GOT3 (cell line): ENCODE results near the gene MED13.
"Not testable (repeated sequence)": the region's sequence is repeated elsewhere in the genome, so short reads cannot be mapped to it uniquely, and the experiment has no call there.

Experiments
- DNase-seq: peaks from one replicate; lab custom pipeline; 2025; ENCODE audit warnings: mixed read lengths; lab: John Stamatoyannopoulos, UW

MED13 gene

GRCh38 chr17:62058611-62059010 lies 6.5 kb downstream of the MED13 start:
- DNase-seq: no peak

- no peak for DNase-seq
Measured at GRCh38 chr17:62057696-62058095, 7.4 kb downstream of the MED13 start.

DNA sequence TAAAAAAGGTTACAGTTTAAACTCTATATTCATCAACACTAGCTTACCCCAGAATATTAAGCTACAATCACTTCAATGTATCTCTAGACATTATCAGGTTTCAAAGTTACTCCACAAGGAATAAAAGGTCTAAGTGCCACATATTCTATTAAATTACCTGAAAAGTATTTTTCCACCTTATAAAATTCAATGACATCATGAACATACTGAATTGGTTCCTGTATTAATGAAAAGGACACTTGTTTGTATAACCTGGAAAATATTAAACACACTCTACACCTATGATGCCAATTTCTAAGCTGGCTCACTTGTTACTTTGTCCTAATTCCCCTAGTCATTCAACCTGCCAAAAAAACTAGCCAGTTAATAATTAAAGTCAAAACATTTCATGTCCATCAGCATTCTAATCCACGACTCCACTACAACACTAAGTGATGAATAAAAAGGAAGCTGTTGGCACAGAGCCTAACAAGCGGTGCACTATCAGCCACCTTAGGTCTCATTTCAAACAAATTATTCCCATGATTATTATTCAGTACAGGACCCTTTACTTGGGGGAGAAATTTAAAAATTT lies 12.2 kb downstream of the MED13 start:
- no peak for DNase-seq

GRCh38 chr17:62051053-62051452 lies 14.0 kb downstream of the MED13 start:
- DNase-seq: no peak

DNA sequence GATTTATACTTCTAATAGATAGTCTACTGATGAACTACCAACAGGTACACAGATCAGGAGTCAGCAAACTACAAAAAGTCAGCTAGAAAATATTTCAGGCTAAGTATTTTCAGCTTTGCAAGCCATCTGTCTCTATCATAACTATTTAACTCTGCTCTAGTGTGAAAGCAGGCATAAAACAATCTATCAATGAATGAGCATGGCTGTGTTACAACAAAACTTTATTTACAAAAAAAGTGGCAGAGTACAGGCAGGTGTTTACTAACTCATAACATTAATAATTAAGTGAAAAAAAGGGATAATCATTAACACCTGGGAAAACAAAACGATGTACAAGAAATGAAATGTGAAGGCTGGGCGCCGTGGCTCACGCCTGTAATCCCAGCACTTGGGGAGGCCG lies 15.8 kb downstream of the MED13 start:
- DNase-seq: no peak

GRCh38 chr17:62048262-62048661 lies 16.8 kb downstream of the MED13 start:
- DNase-seq: no peak

GRCh38 chr17:62045517-62045916 lies 19.6 kb downstream of the MED13 start:
- no peak for DNase-seq

DNA sequence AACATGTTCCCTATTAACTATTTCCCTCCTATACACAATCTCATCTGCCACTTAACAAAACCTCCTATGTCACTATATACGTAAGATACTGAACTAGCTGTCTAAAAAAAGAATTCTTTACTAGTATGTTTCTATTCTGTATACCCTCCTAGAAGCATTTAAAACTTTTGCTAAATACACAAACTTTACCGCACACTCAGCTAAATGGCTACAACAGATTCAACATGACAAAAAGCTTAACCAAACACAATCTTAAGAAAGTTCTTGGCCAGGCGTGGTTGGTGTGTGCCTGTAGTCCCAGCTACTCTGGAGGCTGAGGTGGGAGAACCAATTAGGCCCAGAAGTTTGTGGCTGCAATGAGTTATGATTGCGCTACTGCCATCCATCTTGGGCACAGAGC lies 20.0 kb downstream of the MED13 start:
- no peak for DNase-seq

- DNase-seq: no peak
Measured at GRCh38 chr17:62043602-62044001, 21.5 kb downstream of the MED13 start.

DNA sequence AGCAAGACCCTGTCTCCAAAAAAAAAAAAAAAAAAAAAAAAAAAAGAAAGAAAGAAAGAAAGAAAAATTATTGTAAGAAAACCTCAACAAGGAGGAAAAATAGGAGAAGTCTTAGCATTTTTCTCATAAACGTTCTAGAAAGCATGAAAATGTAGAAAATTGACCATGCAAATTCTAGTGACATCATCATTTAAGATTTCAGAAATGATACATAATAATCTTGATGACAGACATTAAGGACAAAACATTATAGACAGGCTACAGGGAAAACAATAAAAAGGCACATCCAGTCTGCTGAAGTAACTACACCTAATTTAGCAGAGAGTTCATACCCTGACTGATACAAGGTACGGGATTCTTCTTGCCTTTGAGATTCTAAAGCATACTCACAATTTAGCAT lies 21.9 kb downstream of the MED13 start:
- DNase-seq: no peak

GRCh38 chr17:62038248-62038647 lies 26.8 kb downstream of the MED13 start:
- DNase-seq: no peak

DNA sequence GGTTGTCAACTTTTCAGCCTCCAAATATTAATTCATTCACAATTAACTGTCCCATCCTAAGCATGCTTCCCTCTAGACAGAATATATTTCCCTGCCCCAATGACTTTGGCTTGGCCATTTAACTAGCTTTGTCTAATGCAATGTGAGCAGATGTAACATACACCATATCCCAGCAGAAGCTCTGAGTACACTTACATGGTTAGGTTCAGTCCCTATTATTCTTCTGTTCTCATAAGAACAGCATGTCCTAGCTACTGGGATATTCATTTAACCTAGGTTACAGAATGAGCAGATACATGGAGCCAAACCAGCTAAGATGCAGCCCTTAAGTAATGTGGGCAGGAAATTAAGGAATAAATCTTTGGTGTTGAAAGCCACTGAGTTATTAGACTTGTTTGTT lies 31.8 kb downstream of the MED13 start:
- no peak for DNase-seq

DNA sequence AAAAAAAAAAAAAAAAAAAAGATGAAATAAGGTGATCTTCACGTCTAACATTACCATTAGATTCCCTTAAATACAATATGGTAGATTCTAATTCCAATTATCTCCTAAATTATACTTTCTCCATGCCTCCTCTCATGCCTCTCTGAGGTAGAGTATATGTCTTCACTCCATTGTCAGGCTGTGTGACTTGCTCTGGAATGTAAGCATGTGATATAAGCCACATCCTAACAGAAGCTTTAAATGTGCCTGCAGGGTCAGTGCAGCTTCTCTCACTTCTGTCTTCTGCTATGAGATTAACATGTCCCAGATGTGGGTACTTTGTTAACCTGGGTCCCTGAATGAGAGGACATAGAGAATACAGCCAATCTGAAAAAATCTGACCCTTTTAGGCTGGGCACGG lies 32.6 kb downstream of the MED13 start:
- DNase-seq: no peak

- no peak for DNase-seq
Measured at GRCh38 chr17:62030264-62030663, 34.8 kb downstream of the MED13 start.

DNA sequence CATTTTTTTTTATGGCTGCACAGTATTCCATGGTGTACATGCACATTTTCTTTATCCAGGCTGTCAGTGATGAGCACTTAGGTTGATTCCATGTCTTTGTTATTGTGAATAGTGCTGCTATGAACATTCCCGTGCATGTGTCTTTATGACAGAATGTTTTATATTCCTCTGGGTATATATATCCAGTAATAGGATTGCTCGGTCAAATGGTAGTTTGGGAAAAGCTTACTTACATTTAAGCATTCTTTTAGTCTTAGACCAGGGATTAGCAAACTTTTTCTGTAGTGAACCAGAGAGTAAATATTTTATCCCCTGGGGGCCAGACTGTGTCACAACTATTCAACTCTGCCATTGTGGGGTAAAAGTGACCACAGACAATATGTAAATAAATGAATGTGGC lies 40.2 kb downstream of the MED13 start:
- no peak for DNase-seq

DNA sequence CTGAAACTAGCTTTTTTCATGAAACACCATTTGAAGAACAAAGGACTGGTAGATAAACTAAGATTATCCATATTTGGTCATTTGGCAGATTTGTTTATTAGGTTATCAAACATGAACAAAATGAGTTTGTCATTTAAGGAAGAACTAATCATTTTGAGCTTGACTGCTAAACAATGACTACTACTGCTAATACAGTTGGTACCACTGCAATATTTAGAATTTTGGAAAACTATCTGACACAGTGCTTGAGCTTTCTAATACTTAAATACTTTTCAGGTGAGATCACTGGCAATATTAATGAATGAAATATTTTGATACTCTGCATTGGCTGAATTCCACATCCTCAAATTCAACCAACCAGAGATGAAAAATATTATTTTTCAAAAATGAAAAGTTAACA lies 47.2 kb downstream of the MED13 start:
- no peak for DNase-seq

DNA sequence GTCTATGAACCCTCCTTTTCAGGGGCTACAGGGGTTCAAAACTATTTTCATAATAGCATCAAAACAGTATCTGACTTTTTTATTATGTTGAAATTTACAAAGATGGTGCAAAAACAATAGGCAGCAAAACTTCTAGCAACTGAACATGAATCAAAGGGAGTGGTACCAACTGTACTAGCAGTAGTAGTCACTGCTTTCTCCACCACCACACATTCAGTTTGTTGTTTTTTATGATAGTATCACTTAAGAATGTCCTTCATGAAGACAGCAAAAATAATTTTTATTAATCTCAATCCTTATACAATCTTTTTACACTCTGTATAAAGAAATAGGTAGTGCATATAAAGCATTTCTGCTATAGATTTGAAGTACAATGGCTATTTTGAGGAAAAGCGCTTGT lies 47.6 kb downstream of the MED13 start:
- DNase-seq: no peak

- DNase-seq: no peak
Measured at GRCh38 chr17:62014526-62014925, 50.6 kb downstream of the MED13 start.

DNA sequence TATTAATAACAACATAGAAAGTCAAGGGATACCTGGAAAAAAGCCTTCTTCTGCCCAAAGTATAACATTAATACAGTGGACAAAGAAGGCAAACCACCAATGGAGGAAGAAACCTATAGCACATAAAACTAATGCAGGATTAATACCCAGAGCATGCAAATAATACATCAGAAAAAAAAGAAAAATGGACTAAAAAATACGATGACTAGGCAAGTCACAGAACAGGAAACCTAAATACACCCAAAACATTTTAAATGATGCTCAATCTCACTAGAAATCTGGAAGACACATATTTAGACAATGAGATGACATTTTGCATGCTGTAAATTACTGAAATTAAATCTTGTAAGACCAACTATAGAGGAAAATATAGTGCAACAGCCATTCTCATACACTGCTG lies 55.9 kb downstream of the MED13 start:
- no peak for DNase-seq

- no peak for DNase-seq
Measured at GRCh38 chr17:62008294-62008693, 56.8 kb downstream of the MED13 start.

- no peak for DNase-seq
Measured at GRCh38 chr17:62004388-62004787, 60.7 kb downstream of the MED13 start.

DNA sequence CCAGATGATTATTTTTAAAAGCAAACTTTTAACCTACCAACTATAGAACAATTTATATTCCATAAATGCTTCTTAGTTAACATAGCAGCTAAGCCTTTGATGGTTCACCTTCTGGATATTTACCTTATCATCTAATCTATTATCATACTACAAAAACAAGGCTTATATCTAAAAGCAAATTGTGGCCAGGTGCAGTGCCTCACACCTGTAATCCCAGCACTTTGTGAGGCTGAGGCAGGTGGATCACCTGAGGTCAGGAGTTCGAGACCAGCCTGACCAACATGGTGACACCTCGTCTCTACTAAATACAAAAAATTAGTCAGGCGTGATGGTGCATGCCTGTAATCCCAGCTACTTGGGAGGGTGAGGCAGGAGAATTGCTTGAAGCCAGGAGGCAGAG lies 61.9 kb downstream of the MED13 start:
- DNase-seq: not testable (repeated sequence)

DNA sequence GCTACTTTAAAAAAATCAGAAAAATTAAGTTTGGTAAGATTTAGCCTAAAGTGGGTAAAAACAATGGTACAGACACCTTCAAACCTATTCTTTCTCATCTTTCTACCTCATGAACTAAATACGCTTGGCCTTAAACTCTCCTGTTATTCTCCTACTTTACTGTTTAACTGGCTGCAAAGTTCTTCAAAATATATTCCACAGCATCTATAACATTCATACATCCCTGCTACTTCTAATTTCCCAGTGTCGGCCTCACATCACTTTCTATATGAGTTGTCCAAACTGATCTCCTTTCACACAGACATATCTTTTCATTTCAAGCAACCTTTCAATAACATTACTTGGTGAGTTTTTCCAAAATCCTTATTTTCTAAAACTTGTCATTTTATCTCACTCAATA lies 64.0 kb downstream of the MED13 start:
- no peak for DNase-seq

GRCh38 chr17:62000186-62000585 lies 64.9 kb downstream of the MED13 start:
- no peak for DNase-seq

GRCh38 chr17:61998534-61998933 lies 66.5 kb downstream of the MED13 start:
- DNase-seq: not testable (repeated sequence)
